Immature natural killer cell (primary cell): ENCODE measurements around the gene CELF2. TPM values are rescaled to one million over a fixed set of nuclear protein-coding genes. Genes with fewer than 3 reads are reported as not detected.

Source experiments
- DNase-seq, 3 donors: peaks; one replicate each; pipeline ENCODE4 v3.0.0; 2022; ENCODE audit warnings: mixed read lengths in 1 of 3
- H3K27ac Mint-ChIP-seq, 6 donors: one replicate each; pipeline ENCODE4 v1.8.0; 2020; ENCODE audit warnings: mixed read lengths in 6 of 6, mild to moderate bottlenecking in 5 of 6, inconsistent platforms in 4 of 6, moderate library complexity in 3 of 6
- H3K27me3 Mint-ChIP-seq, 3 donors: one replicate each; pipeline ENCODE4 v1.8.0; 2020 to 2021; ENCODE audit warnings: low read depth in 3 of 3, mild to moderate bottlenecking in 3 of 3, mixed read lengths in 3 of 3, moderate library complexity in 3 of 3, inconsistent platforms in 1 of 3
- H3K36me3 Mint-ChIP-seq, 3 donors: one replicate each; pipeline ENCODE4 v1.8.0; 2020; ENCODE audit warnings: mixed read lengths in 3 of 3, inconsistent platforms in 2 of 3, mild to moderate bottlenecking in 2 of 3
- H3K4me1 Mint-ChIP-seq, 2 donors: one replicate each; pipeline ENCODE4 v1.8.0; 2020; ENCODE audit warnings: inconsistent platforms in 2 of 2, mild to moderate bottlenecking in 2 of 2, mixed read lengths in 2 of 2, moderate library complexity in 1 of 2
- H3K4me3 Mint-ChIP-seq, 5 donors: one replicate each; pipeline ENCODE4 v1.8.0; 2020; ENCODE audit warnings: mild to moderate bottlenecking in 5 of 5, mixed read lengths in 5 of 5, inconsistent platforms in 3 of 5, moderate library complexity in 3 of 5
- H3K9me3 Mint-ChIP-seq, 6 donors: one replicate each; pipeline ENCODE4 v1.8.0; 2020; ENCODE audit warnings: mild to moderate bottlenecking in 6 of 6, mixed read lengths in 6 of 6, inconsistent platforms in 4 of 6, moderate library complexity in 3 of 6
- polyA plus RNA-seq, 3 donors: library from polyadenylated mRNA; unstranded; fragments of 300-500 nt; fragmentation: Illumina TruSeq; gene quantifications; one replicate each; pipeline ENCODE4 v1.2.3, GENCODE V29; 2021

Gene CELF2
- polyA plus RNA-seq, 3 donors from 2014 or later, result 64.2 to 174 (median 95.4) TPM

DNA sequence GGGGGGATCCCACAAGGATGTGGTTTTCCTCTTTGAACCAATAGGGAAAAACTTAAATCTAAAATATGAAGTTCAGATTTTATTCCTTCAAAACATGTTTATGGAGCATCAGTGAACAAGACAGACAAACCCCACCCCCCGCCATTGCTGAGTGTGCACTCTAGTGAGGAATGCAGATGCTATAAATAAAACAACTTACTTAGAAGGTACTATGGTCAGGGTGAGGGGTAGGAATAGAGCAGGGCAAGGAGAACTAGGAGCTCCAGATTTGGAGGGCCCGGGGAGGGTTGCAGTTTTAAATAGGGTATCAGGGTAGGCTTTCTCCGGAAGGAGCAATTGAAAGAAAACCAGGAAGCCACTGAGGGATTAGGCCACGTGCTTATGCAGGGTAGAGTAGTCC is 47.9 kb downstream of the CELF2 start:
- Mint-ChIP-seq H3K4me1 (no peaks in the 10 kb centered on the region), H3K4me3 (no peak overlapping the region), H3K36me3 (no peaks in the 10 kb centered on the region), H3K9me3 (no peaks in the 10 kb centered on the region), H3K27ac (no peak overlapping the region), H3K27me3 (peaks cover 3 to 6% (median 5%) of the 10 kb centered on the region in 3 donors)
- DNase-seq, result no peak

DNA sequence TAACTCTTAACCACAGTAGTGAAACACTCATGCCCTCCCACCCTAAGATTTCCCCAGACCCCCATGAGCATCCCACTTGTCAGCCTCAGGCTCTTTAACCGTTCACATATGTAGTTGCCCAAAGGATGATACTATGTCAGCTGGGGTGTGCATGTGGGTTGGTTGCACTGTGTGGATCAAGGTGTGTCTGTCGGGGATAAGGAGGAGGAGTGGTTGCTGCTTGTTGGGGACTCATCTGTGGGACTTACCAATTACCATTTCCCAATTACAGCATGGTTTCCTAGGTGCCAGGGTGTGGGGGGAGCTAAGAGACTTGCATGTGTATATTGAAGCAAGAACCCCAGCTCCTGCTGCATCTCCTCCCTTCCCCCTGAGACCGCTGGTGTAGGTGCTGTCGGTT is 48.8 kb downstream of the CELF2 start:
- Mint-ChIP-seq H3K27me3 (peaks cover 3 to 9% (median 5%) of the 10 kb centered on the region in 3 donors), H3K36me3 (no peaks in the 10 kb centered on the region), H3K27ac (no peak overlapping the region), H3K9me3 (no peaks in the 10 kb centered on the region), H3K4me1 (no peaks in the 10 kb centered on the region), H3K4me3 (no peak overlapping the region)
- DNase-seq, result no peak

DNA sequence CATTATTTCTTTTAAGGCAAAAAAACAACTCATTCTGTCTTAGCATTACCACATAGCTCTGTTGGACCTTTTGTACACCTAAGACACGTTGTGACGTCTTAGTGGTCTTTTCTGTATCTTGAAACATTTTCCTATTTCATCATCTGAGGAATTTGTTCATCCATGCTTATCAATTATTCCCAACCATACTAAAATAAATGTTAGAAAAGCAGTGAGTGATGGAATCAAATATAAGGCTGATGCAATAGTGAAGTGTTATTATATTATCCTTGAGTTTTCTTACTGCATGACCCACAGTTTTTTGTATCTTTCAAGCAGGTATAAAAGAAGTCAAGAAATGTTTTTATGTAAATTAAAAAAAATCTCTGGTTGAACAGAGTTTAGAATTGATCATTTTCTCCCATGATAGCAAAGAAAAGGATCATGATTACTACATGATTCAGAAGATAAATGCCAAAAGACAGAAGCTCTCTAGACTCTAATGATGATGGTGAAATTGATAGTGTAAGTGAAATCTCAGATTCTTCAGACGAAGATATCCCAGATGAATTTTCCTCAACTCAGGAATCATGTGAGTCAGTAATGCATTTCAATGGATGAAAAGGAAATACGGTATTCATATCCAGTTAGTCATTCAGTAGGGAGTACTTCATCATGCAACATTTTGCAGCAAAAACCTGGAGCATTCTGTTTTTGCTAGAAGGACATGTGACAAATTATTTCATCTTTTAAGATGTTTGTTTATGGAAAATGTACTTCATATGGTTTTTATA is 51.4 kb downstream of the CELF2 start:
- Mint-ChIP-seq H3K4me1 (no peaks in the 10 kb centered on the region), H3K36me3 (no peaks in the 10 kb centered on the region)

DNA sequence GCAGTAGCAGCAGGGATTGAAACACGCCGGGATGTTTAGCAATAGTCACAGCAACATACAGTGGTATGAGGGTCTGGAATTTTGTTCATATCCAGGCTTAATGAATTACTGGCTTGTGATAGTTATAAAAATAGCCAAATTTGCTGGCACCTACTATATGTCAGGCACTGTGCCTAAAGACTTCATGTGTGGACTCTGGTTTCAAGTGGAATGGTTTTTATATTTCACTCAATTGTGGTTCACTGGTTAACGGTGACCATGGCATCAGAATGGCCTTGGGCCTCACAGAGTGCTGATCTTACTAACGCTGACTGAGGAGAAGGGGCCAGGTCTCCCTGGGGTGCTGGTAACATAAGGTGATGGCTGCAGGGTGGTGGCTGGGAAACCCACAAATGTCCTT is 55.7 kb downstream of the CELF2 start:
- Mint-ChIP-seq H3K27me3 (peaks cover 0 to 20% (median 4%) of the 10 kb centered on the region in 3 donors), H3K9me3 (no peaks in the 10 kb centered on the region), H3K4me3 (no peak overlapping the region), H3K36me3 (no peaks in the 10 kb centered on the region), H3K27ac (no peak overlapping the region), H3K4me1 (no peaks in the 10 kb centered on the region)
- DNase-seq, result no peak

More for the DNA sequence above, 51.4 kb downstream of the CELF2 start:
- Mint-ChIP-seq H3K27me3 (peaks cover 3 to 9% (median 5%) of the 10 kb centered on the region in 3 donors), H3K27ac (no peak overlapping the region), H3K9me3 (no peaks in the 10 kb centered on the region), H3K4me3 (no peak overlapping the region)
- no peak for DNase-seq

DNA sequence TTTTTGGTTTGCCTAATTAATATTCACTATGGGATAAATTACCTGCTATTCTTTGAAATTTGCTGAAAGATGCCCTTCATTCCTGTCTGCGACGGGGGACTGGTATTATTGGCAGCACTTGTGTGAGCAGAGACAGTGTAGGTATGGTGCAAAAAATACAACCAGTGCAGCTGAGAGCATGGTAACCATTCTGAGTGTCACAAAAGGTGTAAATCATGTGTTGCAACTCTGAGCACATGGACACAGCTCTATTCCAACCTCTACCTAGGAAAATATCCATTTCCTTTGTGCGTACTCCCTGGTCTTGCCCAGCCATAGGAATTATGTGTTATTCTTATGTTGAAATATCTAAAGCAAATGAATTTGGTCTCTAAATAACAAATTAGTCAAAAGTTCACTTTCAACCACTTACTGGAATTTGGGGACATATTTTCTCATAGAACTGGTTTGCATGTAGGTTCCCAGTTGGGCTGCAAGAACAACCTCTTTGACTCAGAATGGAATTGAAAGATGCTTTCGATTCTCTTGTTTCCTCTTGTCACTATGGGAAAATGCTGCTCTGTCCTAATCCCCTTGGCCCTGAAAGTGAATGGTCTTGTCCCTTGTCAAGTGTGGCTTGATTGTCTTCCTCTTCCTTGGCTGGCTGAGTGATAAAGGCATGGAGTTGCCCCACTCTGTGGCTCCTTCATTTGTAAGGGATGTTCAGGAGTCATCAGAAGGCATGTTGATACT is 57.0 kb downstream of the CELF2 start:
- no peaks in the 10 kb centered on the region for H3K9me3 Mint-ChIP-seq
- no peaks in the 10 kb centered on the region for H3K4me1 Mint-ChIP-seq
- H3K4me3 Mint-ChIP-seq, result no peak overlapping the region
- no peak for DNase-seq
- H3K36me3 Mint-ChIP-seq, result no peaks in the 10 kb centered on the region
- peaks cover 0 to 20% (median 4%) of the 10 kb centered on the region in 3 donors for H3K27me3 Mint-ChIP-seq
- no peak overlapping the region for H3K27ac Mint-ChIP-seq

DNA sequence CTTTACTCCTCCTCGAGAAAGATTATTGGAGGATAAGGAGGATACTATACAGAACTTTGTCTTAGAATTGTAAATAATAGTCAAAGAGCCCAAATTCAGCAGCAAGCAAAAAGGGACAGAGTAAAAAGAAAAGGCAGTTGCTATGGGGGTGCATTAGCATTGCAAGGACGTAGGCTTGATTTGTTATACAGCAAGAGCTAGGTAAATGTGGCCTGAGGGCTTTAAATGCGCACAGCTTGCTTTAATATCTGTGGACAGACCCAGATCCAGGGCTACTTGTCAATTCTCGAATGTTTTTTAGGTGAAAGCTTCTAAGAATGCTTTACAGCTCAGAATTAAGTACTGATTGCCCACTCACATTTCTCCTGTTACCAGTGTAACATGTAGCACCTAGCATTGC is 58.5 kb downstream of the CELF2 start:
- H3K36me3 Mint-ChIP-seq, result no peaks in the 10 kb centered on the region
- H3K9me3 Mint-ChIP-seq, result no peaks in the 10 kb centered on the region
- H3K27me3 Mint-ChIP-seq, result peaks cover 0 to 18% (median 2%) of the 10 kb centered on the region in 3 donors
- DNase-seq, result no peak
- no peaks in the 10 kb centered on the region for H3K4me1 Mint-ChIP-seq
- H3K27ac Mint-ChIP-seq, result no peak overlapping the region
- H3K4me3 Mint-ChIP-seq, result no peak overlapping the region

DNA sequence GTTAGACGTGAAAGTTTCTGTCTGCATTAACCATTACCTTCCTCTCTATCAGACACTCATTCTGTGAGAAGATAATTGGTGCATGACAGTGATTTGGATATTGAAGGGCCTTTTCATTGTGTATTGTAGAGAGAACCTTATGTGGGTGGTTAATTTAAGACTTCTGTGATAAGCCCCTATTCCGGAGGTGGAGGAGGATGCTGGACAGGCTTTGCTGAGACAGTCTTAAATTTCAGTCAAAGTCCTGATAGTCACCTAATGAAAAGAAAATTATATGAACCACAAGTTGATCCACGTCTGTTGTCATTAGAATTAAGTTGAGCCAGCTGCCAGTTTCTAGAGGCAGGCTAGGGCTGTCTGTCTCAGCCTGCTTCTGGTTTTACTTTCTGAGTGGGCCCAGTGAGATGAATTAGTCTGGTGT is 62.9 kb downstream of the CELF2 start:
- DNase-seq, result no peak
- H3K36me3 Mint-ChIP-seq, result no peaks in the 10 kb centered on the region
- H3K27ac Mint-ChIP-seq, result no peak overlapping the region
- no peaks in the 10 kb centered on the region for H3K4me1 Mint-ChIP-seq
- no peaks in the 10 kb centered on the region for H3K9me3 Mint-ChIP-seq
- peaks cover 0 to 15% (median 5%) of the 10 kb centered on the region in 3 donors for H3K27me3 Mint-ChIP-seq
- H3K4me3 Mint-ChIP-seq, result no peak overlapping the region

DNA sequence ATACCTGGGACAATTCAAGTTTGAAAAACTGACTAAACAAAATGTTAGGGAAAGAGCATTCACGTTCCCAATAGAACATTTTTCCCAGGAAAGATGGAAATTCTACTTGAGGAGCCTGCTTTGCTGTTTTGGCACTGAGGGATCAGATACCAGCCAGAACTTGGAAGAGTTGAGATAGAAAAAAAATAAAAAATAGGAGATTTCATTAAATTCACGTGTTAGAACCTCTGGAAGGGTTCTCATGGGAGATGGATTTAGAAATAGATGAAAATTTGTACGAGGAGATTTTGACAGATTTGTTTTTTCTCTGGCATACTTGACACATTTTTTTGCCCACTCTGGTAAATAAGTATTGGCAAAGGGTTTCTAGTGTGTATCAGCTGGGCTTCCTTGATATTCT is 63.7 kb downstream of the CELF2 start:
- Mint-ChIP-seq H3K9me3 (no peaks in the 10 kb centered on the region), H3K4me3 (no peak overlapping the region), H3K4me1 (no peaks in the 10 kb centered on the region), H3K36me3 (no peaks in the 10 kb centered on the region), H3K27ac (no peak overlapping the region), H3K27me3 (peaks cover 0 to 11% (median 5%) of the 10 kb centered on the region in 3 donors)
- DNase-seq, result no peak

DNA sequence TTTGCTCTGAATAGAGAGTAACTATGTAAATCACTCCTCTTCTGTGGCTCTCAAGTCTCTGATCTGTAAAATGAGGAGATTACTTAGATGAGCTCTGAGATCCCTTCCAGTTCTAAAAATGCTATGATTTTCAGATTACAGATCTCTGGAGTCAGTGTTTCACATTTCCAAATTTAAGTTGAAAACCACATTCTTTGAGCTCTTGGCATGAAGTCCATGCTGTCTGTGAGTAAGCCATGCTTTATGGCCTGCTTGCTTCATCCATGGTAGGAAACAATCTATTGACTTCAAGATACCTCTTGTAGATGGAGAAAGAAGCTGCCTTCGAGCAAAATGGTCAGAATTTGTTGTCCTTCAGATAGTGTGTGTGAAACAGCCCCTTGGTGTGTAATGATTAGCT is 64.9 kb downstream of the CELF2 start:
- no peak for DNase-seq
- no peaks in the 10 kb centered on the region for H3K9me3 Mint-ChIP-seq
- H3K36me3 Mint-ChIP-seq, result no peaks in the 10 kb centered on the region
- peaks cover 0 to 6% (median 5%) of the 10 kb centered on the region in 3 donors for H3K27me3 Mint-ChIP-seq
- no peak overlapping the region for H3K27ac Mint-ChIP-seq
- H3K4me3 Mint-ChIP-seq, result no peak overlapping the region
- no peaks in the 10 kb centered on the region for H3K4me1 Mint-ChIP-seq

DNA sequence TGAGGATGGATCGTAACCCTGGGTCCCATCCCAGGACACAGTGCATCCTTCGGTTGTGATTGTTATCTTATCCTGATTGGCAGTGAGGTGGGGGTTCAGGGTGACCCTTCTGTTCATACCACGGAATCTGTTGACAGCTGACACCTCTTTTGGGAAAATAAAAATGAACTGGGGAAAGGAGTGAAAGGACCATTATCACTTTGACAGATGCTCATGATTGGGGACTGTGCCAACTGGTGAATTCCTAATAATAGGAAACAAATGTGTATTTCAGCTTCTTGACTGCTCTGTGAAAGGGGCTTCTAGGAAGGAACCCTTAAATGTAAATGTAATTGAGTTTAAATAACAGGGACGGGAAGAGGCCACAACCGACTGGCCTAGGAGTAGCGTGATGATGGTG is 65.4 kb downstream of the CELF2 start:
- H3K36me3 Mint-ChIP-seq, result no peaks in the 10 kb centered on the region
- no peak for DNase-seq
- H3K9me3 Mint-ChIP-seq, result no peaks in the 10 kb centered on the region
- no peak overlapping the region for H3K4me3 Mint-ChIP-seq
- no peaks in the 10 kb centered on the region for H3K4me1 Mint-ChIP-seq
- H3K27me3 Mint-ChIP-seq, result peaks cover 0 to 6% (median 5%) of the 10 kb centered on the region in 3 donors
- no peak overlapping the region for H3K27ac Mint-ChIP-seq

DNA sequence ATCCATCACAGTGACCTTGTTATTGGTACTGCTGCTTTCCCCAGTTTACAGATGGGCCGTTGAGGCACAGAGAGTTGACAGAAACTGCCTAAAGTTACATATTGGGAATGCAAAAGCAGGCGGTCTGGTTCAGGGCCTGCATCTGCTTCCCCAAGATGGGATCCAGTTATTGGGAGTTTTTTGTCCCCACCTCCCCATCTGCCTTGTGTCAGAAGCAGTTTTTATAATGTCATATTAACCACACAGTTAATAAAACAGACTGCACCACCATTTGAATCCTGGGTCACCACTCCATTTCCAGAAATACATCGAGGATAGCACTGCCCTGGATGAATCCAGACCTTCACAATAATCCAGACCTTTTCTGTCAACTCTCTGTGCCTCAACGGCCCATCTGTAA is 67.9 kb downstream of the CELF2 start:
- H3K4me1 Mint-ChIP-seq, result no peaks in the 10 kb centered on the region
- peaks cover 0 to 6% (median 3%) of the 10 kb centered on the region in 3 donors for H3K27me3 Mint-ChIP-seq
- H3K27ac Mint-ChIP-seq, result no peak overlapping the region
- H3K9me3 Mint-ChIP-seq, result no peaks in the 10 kb centered on the region
- no peak overlapping the region for H3K4me3 Mint-ChIP-seq
- H3K36me3 Mint-ChIP-seq, result no peaks in the 10 kb centered on the region
- no peak for DNase-seq

DNA sequence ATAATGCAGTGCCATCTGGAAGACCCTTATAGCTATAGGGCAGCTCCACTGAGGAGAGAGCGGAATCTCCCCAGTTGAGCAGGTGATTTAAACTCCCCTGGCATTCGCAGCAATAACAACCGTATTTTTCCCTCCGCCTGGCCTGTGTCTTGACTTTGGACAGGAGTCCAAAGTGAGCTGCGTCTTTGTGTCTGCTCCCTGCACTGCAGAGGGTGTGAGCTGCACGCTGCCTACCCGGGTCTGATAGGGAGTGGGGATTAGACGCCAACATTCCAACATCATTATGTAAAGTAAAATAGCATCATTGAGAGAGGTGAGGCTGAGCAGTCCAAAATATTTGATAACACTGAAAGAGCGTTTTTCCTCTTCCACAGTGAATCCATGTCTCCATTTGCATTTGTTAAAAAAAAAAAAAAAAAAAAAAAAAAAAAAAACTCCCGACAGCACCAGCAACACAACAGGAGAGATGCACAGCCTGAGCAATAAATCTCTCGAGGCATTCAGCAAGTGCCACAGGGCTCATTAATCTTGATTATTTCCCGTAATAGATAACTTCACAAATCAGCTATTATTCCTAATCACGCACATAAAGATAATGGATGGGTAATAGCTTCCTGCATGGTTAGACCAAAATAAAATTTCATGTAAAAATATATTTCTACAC is 68.6 kb downstream of the CELF2 start:
- H3K27ac Mint-ChIP-seq, result no peak overlapping the region
- no peaks in the 10 kb centered on the region for H3K36me3 Mint-ChIP-seq
- no peaks in the 10 kb centered on the region for H3K9me3 Mint-ChIP-seq
- no peaks in the 10 kb centered on the region for H3K4me1 Mint-ChIP-seq
- H3K27me3 Mint-ChIP-seq, result peaks cover 0 to 6% (median 3%) of the 10 kb centered on the region in 3 donors
- DNase-seq, result no peak
- no peak overlapping the region for H3K4me3 Mint-ChIP-seq

DNA sequence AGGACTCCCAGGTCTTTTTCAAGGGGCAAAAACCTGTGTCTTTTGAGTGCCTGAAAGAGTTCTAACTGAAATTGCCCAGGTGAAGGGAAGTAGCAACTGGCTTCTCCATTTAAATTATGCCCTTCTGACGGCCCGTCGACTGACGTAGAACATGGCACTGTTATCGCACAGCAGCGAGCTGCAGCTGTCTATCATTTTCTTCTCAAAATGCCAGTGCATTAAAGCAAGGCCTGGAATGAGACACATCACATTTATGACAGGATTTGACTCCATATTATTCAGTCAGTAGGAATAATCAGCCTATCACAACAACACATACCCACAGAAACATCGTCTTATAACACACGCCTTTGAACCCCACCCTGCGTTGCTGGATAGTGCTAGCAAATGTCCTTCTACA is 69.7 kb downstream of the CELF2 start:
- no peak overlapping the region for H3K4me3 Mint-ChIP-seq
- H3K27me3 Mint-ChIP-seq, result peaks cover 0 to 6% (median 0%) of the 10 kb centered on the region in 3 donors
- no peak overlapping the region for H3K27ac Mint-ChIP-seq
- no peaks in the 10 kb centered on the region for H3K9me3 Mint-ChIP-seq
- no peaks in the 10 kb centered on the region for H3K36me3 Mint-ChIP-seq
- DNase-seq, result no peak
- no peaks in the 10 kb centered on the region for H3K4me1 Mint-ChIP-seq

DNA sequence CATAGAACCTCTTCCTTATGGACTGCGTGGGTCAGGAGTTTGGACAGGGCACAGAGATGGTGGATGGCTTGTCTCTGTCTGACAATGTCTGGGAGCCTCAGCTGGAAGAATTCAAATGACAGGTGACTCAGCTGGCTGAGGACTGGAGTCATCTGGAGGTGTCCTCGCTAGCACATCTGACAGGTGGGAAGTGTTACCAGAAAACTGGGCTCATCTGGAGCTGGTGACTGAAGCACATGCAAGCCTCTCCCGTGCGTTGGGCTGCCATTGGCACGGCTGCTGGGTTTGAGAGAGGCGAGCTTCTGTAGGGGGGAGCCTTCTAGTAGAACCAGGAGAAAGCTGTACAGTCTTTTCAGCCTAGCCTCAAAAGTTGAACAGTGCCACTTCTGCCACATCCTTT is 71.0 kb downstream of the CELF2 start:
- no peaks in the 10 kb centered on the region for H3K9me3 Mint-ChIP-seq
- H3K4me3 Mint-ChIP-seq, result no peak overlapping the region
- no peaks in the 10 kb centered on the region for H3K36me3 Mint-ChIP-seq
- H3K27ac Mint-ChIP-seq, result no peak overlapping the region
- no peaks in the 10 kb centered on the region for H3K4me1 Mint-ChIP-seq
- DNase-seq, result no peak
- peaks cover 0 to 3% (median 0%) of the 10 kb centered on the region in 3 donors for H3K27me3 Mint-ChIP-seq
